Occipital lobe (tissue), 3 donors: Measurements from ENCODE around the gene ZNF384. TPM values are rescaled to one million over a fixed set of nuclear protein-coding genes. Genes with fewer than 3 reads are reported as not detected.

ENCODE experiments used
- DNase-seq: peaks from one replicate; lab custom pipeline; 2025; lab: John Stamatoyannopoulos, UW
- small RNA-seq: library from RNA; depleted of rRNA; stranded (forward); fragments of <200 nt; gene quantifications from one replicate; pipeline ENCODE3, GENCODE V24; 2014
- total RNA-seq: library from RNA; depleted of rRNA; stranded (reverse); fragments of >200 nt; gene quantifications from one replicate; pipeline ENCODE4 v1.2.3, GENCODE V29; 2014

Gene ZNF384
- total RNA-seq, 1 donor from 2014 or later, result 15.1 TPM

DNA sequence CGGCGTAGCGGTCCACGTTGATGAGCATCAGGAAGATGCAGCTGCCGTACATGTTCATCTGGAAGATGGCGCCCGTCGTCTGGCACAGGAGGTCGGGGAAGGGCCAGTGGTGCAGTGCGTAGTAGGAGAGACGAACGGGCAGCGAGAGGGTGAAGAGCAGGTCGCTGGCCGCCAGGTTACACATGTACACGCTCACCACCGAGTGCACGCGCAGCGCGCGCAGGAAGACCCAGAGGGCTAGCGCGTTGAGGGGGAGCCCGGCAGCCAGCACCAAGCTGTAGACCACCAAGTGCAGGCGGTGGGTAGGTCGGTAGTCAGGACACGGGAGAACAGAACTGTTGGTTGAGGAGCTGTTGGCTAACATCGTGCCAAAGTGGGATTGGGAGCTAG is 68.3 kb downstream of the ZNF384 start:
- DNase-seq, result no peak

GRCh38 chr12:6620137-6620884 is 68.9 kb downstream of the ZNF384 start:
- no peak for DNase-seq

GRCh38 chr12:6618483-6619225 is 70.5 kb downstream of the ZNF384 start:
- DNase-seq, result no peak

Small RNA genes lying within 50 kb of the gene (small RNA-seq; reads per million reads assigned to genes)
- not detected for gene RNU6-781P

Other genes starting within 250 kb of the ZNF384 start
- gene CD27, start 244.4 kb downstream of the ZNF384 start, total RNA-seq, result 0.94 TPM
- gene TAPBPL, start 237.3 kb downstream of the ZNF384 start, total RNA-seq, result 0.78 TPM
- 6.4 TPM for gene VAMP1, start 218.7 kb downstream of the ZNF384 start, total RNA-seq
- 36.5 TPM for gene MRPL51, start 196.1 kb downstream of the ZNF384 start, total RNA-seq
- 9.0 TPM for gene NCAPD2, start 195.3 kb downstream of the ZNF384 start, total RNA-seq
- gene GAPDH, start 154.9 kb downstream of the ZNF384 start, total RNA-seq, result 1,311 TPM
- gene IFFO1, start 133.3 kb downstream of the ZNF384 start, total RNA-seq, result 4.4 TPM
- gene NOP2, start 121.1 kb downstream of the ZNF384 start, total RNA-seq, result 10.8 TPM
- gene CHD4, start 82.0 kb downstream of the ZNF384 start, total RNA-seq, result 149 TPM
- gene LPAR5, start 53.4 kb downstream of the ZNF384 start, total RNA-seq, result 0.62 TPM
- gene ACRBP, start 41.9 kb downstream of the ZNF384 start, total RNA-seq, result 0.62 TPM
- 65.0 TPM for gene ING4, start 26.3 kb downstream of the ZNF384 start, total RNA-seq
- gene PIANP, start 11.4 kb upstream of the ZNF384 start, total RNA-seq, result 1.2 TPM
- 37.1 TPM for gene COPS7A, start 34.7 kb upstream of the ZNF384 start, total RNA-seq
- gene MLF2, start 63.8 kb upstream of the ZNF384 start, total RNA-seq, result 81.4 TPM
- gene PTMS, start 77.0 kb upstream of the ZNF384 start, total RNA-seq, result 26.8 TPM
- not detected for gene LAG3, start 83.1 kb upstream of the ZNF384 start, total RNA-seq
- gene CD4, start 100.2 kb upstream of the ZNF384 start, total RNA-seq, result 2.3 TPM
- gene GPR162, start 132.4 kb upstream of the ZNF384 start, total RNA-seq, result 61.3 TPM
- 11.2 TPM for gene P3H3, start 139.0 kb upstream of the ZNF384 start, total RNA-seq
- 0.94 TPM for gene GNB3, start 151.6 kb upstream of the ZNF384 start, total RNA-seq
- 3.9 TPM for gene CDCA3, start 161.9 kb upstream of the ZNF384 start, total RNA-seq
- 66.8 TPM for gene USP5, start 162.8 kb upstream of the ZNF384 start, total RNA-seq
- gene TPI1, start 178.2 kb upstream of the ZNF384 start, total RNA-seq, result 179 TPM
- gene SPSB2, start 183.9 kb upstream of the ZNF384 start, total RNA-seq, result 2.8 TPM
- 7.6 TPM for gene LRRC23, start 215.4 kb upstream of the ZNF384 start, total RNA-seq
- gene ENO2, start 225.2 kb upstream of the ZNF384 start, total RNA-seq, result 137 TPM
- gene ATN1, start 238.6 kb upstream of the ZNF384 start, total RNA-seq, result 9.2 TPM